Stimulated activated CD4-positive, alpha-beta T cell treated with anti-CD3 and anti-CD28 coated beads, Interleukin-12 subunit alpha, Interleukin-12 subunit beta, amount 100 ng/mL, for 48 hours (primary cell): ENCODE results near the gene CDS2.
"Not testable (repeated sequence)": the region's sequence is repeated elsewhere in the genome, so short reads cannot be mapped to it uniquely, and the experiment has no call there.

ENCODE experiments used
- DNase-seq, 3 donors: peaks; one replicate each; pipeline ENCODE4 v3.0.0-alpha.2; 2020; ENCODE audit warnings: low read depth in 2 of 3, low spot score in 1 of 3

CDS2 gene

GRCh38 chr20:5126512-5127203, at the start of gene CDS2:
Gene CDS2, plus strand, starts transcription at chr20:5127008. Its CDS starts 85 bp downstream, at chr20:5127093.
- DNase-seq = peak; percentile 99 to 100 (median 100)

GRCh38 chr20:5077761-5078387, 48.9 kb upstream of the CDS2 start:
- no peak for DNase-seq

GRCh38 chr20:5078399-5078958, 48.3 kb upstream of the CDS2 start:
- DNase-seq = peak; percentile 68 to 77 (median 70)

GRCh38 chr20:5080384-5080877, 46.4 kb upstream of the CDS2 start:
- no peak for DNase-seq

- DNase-seq = no peak
Measured at GRCh38 chr20:5085380-5085779, 41.4 kb upstream of the CDS2 start.

- DNase-seq = no peak
Measured at GRCh38 chr20:5088688-5089087, 38.1 kb upstream of the CDS2 start.

- no peak for DNase-seq
Measured at GRCh38 chr20:5090191-5090590, 36.6 kb upstream of the CDS2 start.

- DNase-seq = no peak
Measured at GRCh38 chr20:5091902-5092301, 34.9 kb upstream of the CDS2 start.

- DNase-seq = no peak
Measured at GRCh38 chr20:5092765-5093339, 34.0 kb upstream of the CDS2 start.

GRCh38 chr20:5095454-5095853, 31.4 kb upstream of the CDS2 start:
- no peak for DNase-seq

GRCh38 chr20:5095931-5096330, 30.9 kb upstream of the CDS2 start:
- no peak for DNase-seq

GRCh38 chr20:5096463-5096862, 30.3 kb upstream of the CDS2 start:
- no peak for DNase-seq

- not testable (repeated sequence) for DNase-seq
Measured at GRCh38 chr20:5099009-5099408, 27.8 kb upstream of the CDS2 start.

- DNase-seq = not testable (repeated sequence)
Measured at GRCh38 chr20:5099909-5100308, 26.9 kb upstream of the CDS2 start.

- DNase-seq = peak; percentile 52 to 79 (median 67)
Measured at GRCh38 chr20:5100684-5101347, 26.0 kb upstream of the CDS2 start.

- no peak for DNase-seq
Measured at GRCh38 chr20:5104479-5104878, 22.3 kb upstream of the CDS2 start.

- no peak for DNase-seq
Measured at GRCh38 chr20:5109276-5109675, 17.5 kb upstream of the CDS2 start.

GRCh38 chr20:5113615-5113986, 13.2 kb upstream of the CDS2 start:
- DNase-seq = no peak

- DNase-seq = no peak
Measured at GRCh38 chr20:5114403-5114802, 12.4 kb upstream of the CDS2 start.

- DNase-seq = no peak
Measured at GRCh38 chr20:5116875-5117274, 9.9 kb upstream of the CDS2 start.
